RKO (cell line): ENCODE data around the gene TOP2B.

Experiments
- DNase-seq: peaks from one replicate; pipeline ENCODE4 v3.0.0-alpha.2; 2016; ENCODE audit warnings: low spot score

TOP2B gene

GRCh38 chr3:25619382-25619781, 45.3 kb downstream of the TOP2B start:
- no peak for DNase-seq

GRCh38 chr3:25618028-25618427, 46.7 kb downstream of the TOP2B start:
- no peak for DNase-seq

GRCh38 chr3:25611193-25611592, 53.5 kb downstream of the TOP2B start:
- no peak for DNase-seq

- DNase-seq: no peak
Measured at GRCh38 chr3:25610779-25611178, 53.9 kb downstream of the TOP2B start.

- no peak for DNase-seq
Measured at GRCh38 chr3:25610167-25610566, 54.5 kb downstream of the TOP2B start.

GRCh38 chr3:25604107-25604805, 60.5 kb downstream of the TOP2B start:
- DNase-seq: peak; percentile 69

GRCh38 chr3:25603703-25604102, 61.0 kb downstream of the TOP2B start:
- DNase-seq: no peak

GRCh38 chr3:25597535-25598101, 67.1 kb downstream of the TOP2B start:
- DNase-seq: no peak

- peak; percentile 74 for DNase-seq
Measured at GRCh38 chr3:25594007-25594502, 70.7 kb downstream of the TOP2B start.

- no peak for DNase-seq
Measured at GRCh38 chr3:25593001-25593400, 71.7 kb downstream of the TOP2B start.

- peak; percentile 80 for DNase-seq
Measured at GRCh38 chr3:25592510-25592968, 72.2 kb downstream of the TOP2B start.

- DNase-seq: no peak
Measured at GRCh38 chr3:25589783-25590258, 74.9 kb downstream of the TOP2B start.

GRCh38 chr3:25589104-25589782, 75.5 kb downstream of the TOP2B start:
- no peak for DNase-seq

GRCh38 chr3:25588441-25589103, 76.1 kb downstream of the TOP2B start:
- no peak for DNase-seq

- DNase-seq: no peak
Measured at GRCh38 chr3:25587975-25588374, 76.7 kb downstream of the TOP2B start.

- DNase-seq: no peak
Measured at GRCh38 chr3:25587526-25587925, 77.2 kb downstream of the TOP2B start.

- DNase-seq: no peak
Measured at GRCh38 chr3:25587094-25587493, 77.6 kb downstream of the TOP2B start.

GRCh38 chr3:25586553-25586952, 78.2 kb downstream of the TOP2B start:
- DNase-seq: no peak

GRCh38 chr3:25586167-25586505, 78.6 kb downstream of the TOP2B start:
- DNase-seq: no peak

- no peak for DNase-seq
Measured at GRCh38 chr3:25585361-25586166, 79.1 kb downstream of the TOP2B start.

- DNase-seq: no peak
Measured at GRCh38 chr3:25584011-25584789, 80.5 kb downstream of the TOP2B start.
